ENCODE results near the gene LIMCH1. TPM values are rescaled to one million over a fixed set of nuclear protein-coding genes. Genes with fewer than 3 reads are reported as not detected.

The LIMCH1 gene
- total and polyA plus RNA-seq, 2 of the 8 experiments (the other 6 are each of a cell fraction or from before 2014, with no cell fraction given): 2.7 to 3.0 TPM

- no peak for FAIRE-seq
- Histone ChIP-seq H4K5ac (ENCODE audit: insufficient read length, low read depth, low read length) (no peak overlapping the region), H3K27ac (ENCODE audit: low read depth, low read length) (no peak overlapping the region), H2BK12ac (ENCODE audit: low read depth, low read length) (no peak overlapping the region), H3K56ac (replicated peaks; ENCODE audit: insufficient read length, low read depth, low read length) (no peak overlapping the region), H3K4me3 (ENCODE audit: extremely low read depth in 1 of 4, insufficient read depth in 2 of 4, low read depth in 3 of 4, low read length in 4 of 4) (peak overlapping the region; percentile 1 to 49 (median 16); a peak in 6 of 8 replicates), H3K14ac (ENCODE audit: insufficient read length) (no peak overlapping the region), H4K8ac (ENCODE audit: extremely low read depth, insufficient read depth, low read length) (0 out of 2 replicates have a peak overlapping the region, but pooled peaks have one; percentile 19), H2BK15ac (ENCODE audit: low read length) (no peak overlapping the region), H3K23me2 (ENCODE audit: low read depth, low read length) (peaks cover 3% of the 10 kb centered on the region; the same call in 1 of the 2 replicates), H3K9me3 (ENCODE audit: insufficient read depth in 2 of 2, low read depth in 1 of 2, low read length in 1 of 2) (peaks cover 0 to 13% of the 10 kb centered on the region in 2 experiments; a peak in 2 of 4 replicates), H4K20me1 (replicated peaks in 1 of 2; ENCODE audit: control insufficient read depth in 1 of 2, insufficient read depth in 2 of 2, low read length in 2 of 2) (peaks cover 7 to 23% of the 10 kb centered on the region in 2 experiments), H2BK120ac (replicated peaks; ENCODE audit: low read depth, low read length) (no peak overlapping the region), H3K4me1 (replicated peaks in 1 of 4; ENCODE audit: control insufficient read depth in 3 of 4, insufficient read depth in 4 of 4, low read length in 3 of 4) (peaks cover 5 to 33% (median 22%) of the 10 kb centered on the region in 4 experiments), H3K79me2 (ENCODE audit: control insufficient read depth in 1 of 2, insufficient read depth in 2 of 2, low read length in 2 of 2) (no peaks in the 10 kb centered on the region), H3K36me3 (ENCODE audit: control insufficient read depth in 2 of 4, insufficient read depth in 4 of 4, low read length in 3 of 4) (peaks cover 0 to 15% (median 0%) of the 10 kb centered on the region in 4 experiments; a peak in 1 of 8 replicates), H3K4me2 (ENCODE audit: insufficient read depth in 1 of 2, low read depth in 2 of 2, low read length in 2 of 2) (peak overlapping the region; percentile 55 to 59), H2BK20ac (ENCODE audit: low read length) (no peak overlapping the region), H4K91ac (replicated peaks; ENCODE audit: insufficient read length, low read length) (no peak overlapping the region), H3K9ac (replicated peaks in 1 of 4; ENCODE audit: extremely low read depth in 1 of 4, low read depth in 3 of 4, low read length in 3 of 4) (no peak overlapping the region), H2AK5ac (ENCODE audit: low read depth, low read length) (no peak overlapping the region), H3K18ac (ENCODE audit: extremely low read depth, low read length) (no peak overlapping the region), H3K23ac (ENCODE audit: insufficient read length) (no peak overlapping the region), H3K27me3 (replicated peaks in 1 of 4; ENCODE audit: control insufficient read depth in 3 of 4, extremely low read depth in 1 of 4, insufficient read depth in 3 of 4, low read length in 3 of 4) (peaks cover 84 to 99% (median 95%) of the 10 kb centered on the region in 4 experiments), H2AFZ (ENCODE audit: low read length) (no peak overlapping the region), H2BK5ac (ENCODE audit: low read depth, low read length) (no peak overlapping the region), H3K79me1 (ENCODE audit: low read depth, low read length) (no peaks in the 10 kb centered on the region), H3K4ac (replicated peaks; ENCODE audit: insufficient read length, low read depth, low read length) (no peak overlapping the region)
- ChIA-PET CTCF (ENCODE audit: partially characterized antibody) (no interaction called here), POLR2A (ENCODE audit: partially characterized antibody) (interaction anchor here (0.8 kb wide), 1 partner anchor 132 kb away, joined by 4 read pairs; no protein-coding TSS in a partner anchor)
- 1% methylated on average over 18 of the region's 36 CpGs; no CpG with 5 or more reads in 1 of the 2 experiments for WGBS, 2 experiments (ENCODE audit: extremely low coverage in 1 of 2, insufficient coverage in 1 of 2, insufficient read length in 1 of 2, insufficient replicate concordance in 2 of 2, low coverage in 1 of 2, low lambda C conversion rate in 2 of 2, missing lambda C conversion rate in 1 of 2)
- peak in 1 of 2 experiments; percentile 67 for DNase-seq (ENCODE audit: low read depth in 1 of 2, low spot score in 2 of 2)
- TF ChIP-seq SIX5 (IDR thresholded peaks at IDR 0.05; ENCODE audit: low read depth, low read length) (no peak), RBBP5 (IDR thresholded peaks at IDR 0.05; ENCODE audit: borderline replicate concordance, low read depth, low read length) (no peak), PHF8 (conservative IDR thresholded peaks at IDR 0.05; ENCODE audit: low read depth, low read length) (no peak), CHD1 (IDR thresholded peaks at IDR 0.05; ENCODE audit: low read depth, low read length) (no peak), RNF2 (IDR thresholded peaks at IDR 0.05; ENCODE audit: borderline replicate concordance, low read depth, low read length, missing control alignments, poor library complexity, severe bottlenecking) (no peak), SIRT6 (IDR thresholded peaks at IDR 0.05; ENCODE audit: low read length) (no peak), CREB1 (IDR thresholded peaks at IDR 0.05) (no peak), SAP30 (IDR thresholded peaks at IDR 0.05; ENCODE audit: insufficient read depth, insufficient replicate concordance, low read length) (no peak), JUND (IDR thresholded peaks at IDR 0.05; ENCODE audit: low read length) (no peak)
These were observed 208.1 kb downstream of the LIMCH1 start for GRCh38 chr4:41746025-41746439.
